ENCODE results near the gene NOP16.

NOP16 gene

DNA sequence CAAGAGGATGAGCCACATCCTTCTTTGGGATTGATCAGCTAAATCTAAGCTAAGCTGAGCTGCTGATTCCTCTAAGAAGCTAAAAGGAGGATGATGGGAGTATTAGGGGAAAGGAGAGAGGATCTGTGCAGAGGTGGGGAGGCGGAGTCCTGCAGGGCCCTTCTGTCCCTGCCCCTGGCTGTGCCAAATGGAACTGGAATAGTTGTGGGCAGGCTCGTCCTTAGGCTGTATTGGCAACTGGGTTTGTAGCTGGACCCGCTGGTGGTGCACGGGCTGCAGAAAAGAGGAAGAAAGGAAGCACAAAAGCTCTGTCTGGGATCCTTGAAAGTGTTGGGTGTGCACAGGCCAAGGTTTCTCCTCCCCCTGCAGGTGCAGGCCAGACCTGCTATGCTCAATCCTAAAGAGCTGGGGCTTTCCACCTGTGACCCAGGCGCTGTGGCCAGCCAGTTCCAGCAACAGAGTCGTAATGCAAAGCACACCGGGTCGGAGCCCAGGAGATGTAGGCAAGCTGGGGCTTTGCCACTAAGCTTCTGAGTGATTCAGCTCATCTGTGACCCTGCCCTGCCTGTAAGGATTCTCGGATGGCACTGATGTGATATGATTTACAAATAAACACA, 18.1 kb upstream of the NOP16 start:
- TF ChIP-seq, protein P1, sequence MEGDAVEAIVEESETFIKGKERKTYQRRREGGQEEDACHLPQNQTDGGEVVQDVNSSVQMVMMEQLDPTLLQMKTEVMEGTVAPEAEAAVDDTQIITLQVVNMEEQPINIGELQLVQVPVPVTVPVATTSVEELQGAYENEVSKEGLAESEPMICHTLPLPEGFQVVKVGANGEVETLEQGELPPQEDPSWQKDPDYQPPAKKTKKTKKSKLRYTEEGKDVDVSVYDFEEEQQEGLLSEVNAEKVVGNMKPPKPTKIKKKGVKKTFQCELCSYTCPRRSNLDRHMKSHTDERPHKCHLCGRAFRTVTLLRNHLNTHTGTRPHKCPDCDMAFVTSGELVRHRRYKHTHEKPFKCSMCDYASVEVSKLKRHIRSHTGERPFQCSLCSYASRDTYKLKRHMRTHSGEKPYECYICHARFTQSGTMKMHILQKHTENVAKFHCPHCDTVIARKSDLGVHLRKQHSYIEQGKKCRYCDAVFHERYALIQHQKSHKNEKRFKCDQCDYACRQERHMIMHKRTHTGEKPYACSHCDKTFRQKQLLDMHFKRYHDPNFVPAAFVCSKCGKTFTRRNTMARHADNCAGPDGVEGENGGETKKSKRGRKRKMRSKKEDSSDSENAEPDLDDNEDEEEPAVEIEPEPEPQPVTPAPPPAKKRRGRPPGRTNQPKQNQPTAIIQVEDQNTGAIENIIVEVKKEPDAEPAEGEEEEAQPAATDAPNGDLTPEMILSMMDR (IDR thresholded peaks at IDR 0.05; ENCODE audit: low read length), result peak; percentile 43
- TF ChIP-seq EZH2 (optimal IDR thresholded peaks at IDR 0.05; ENCODE audit: low read depth, low read length), result no peak
- Histone ChIP-seq H3K9me2 (replicated peaks; ENCODE audit: insufficient read depth, low read length) (no peaks in the 10 kb centered on the region), H3K4me2 (ENCODE audit: low read depth, low read length) (peak overlapping the region; percentile 79), H4K20me1 (ENCODE audit: insufficient read depth, low read length) (no peaks in the 10 kb centered on the region), H2AFZ (ENCODE audit: low read length) (0 out of 2 replicates have a peak overlapping the region, but pooled peaks have one; percentile 19), H3K36me3 (replicated peaks; ENCODE audit: insufficient read depth, low read length) (no peaks in the 10 kb centered on the region; the same call in 1 of the 2 replicates), H3F3A (ENCODE audit: insufficient read depth, low read length) (peaks cover 17% of the 10 kb centered on the region), H3K27me3 (replicated peaks; ENCODE audit: insufficient read depth, low read length) (no peaks in the 10 kb centered on the region), H3K4me3 (ENCODE audit: low read length) (peak overlapping the region; percentile 39), H3K9me3 (replicated peaks; ENCODE audit: insufficient read depth, low read length) (no peaks in the 10 kb centered on the region), H3K9ac (ENCODE audit: low read length) (peak overlapping the region; percentile 36; the same call in 1 of the 2 replicates), H3K27ac (ENCODE audit: low read length) (peak overlapping the region; percentile 87), H3K79me2 (ENCODE audit: low read length) (peaks cover 16% of the 10 kb centered on the region), H3K4me1 (ENCODE audit: low read length) (peaks cover 31% of the 10 kb centered on the region)
- DNase-seq, result peak; percentile 92

DNA sequence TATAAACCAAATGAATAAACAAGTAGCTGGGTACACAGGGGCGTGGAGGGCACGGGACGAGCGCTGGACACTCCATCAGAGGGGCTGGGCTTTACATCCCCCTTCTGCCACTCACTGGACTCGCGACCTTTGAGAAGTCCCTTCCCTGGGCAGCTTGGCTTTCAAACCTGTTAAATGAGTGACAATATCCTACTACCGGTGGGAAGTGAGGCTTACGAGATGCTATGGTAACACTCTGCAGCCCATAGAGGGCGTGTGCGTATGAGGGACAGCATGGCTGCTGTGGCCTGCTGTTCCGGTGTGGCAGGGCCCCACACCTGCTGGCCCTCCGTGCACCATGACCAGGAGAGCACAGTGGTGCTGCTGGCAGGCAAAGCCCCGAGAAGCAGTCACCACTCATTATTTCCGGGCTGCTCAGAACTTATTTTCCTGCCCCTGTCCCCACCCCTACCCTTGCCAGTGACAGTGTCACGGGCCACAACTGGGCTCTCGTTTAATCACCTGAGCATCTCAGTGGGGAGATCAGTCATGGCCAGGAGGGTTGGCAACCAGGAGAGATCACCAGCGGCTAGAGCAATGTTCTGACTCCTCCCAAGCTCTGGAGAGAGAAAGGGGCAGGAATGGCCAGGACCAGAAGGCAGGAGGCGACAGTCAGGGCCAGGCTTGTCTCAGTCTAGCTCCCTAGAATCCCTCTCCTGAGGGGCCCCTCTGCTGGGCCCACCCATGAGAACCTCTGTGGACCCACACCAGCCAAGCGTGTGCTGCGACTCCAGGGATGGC, 17.4 kb upstream of the NOP16 start:
- Histone ChIP-seq H3K9ac (ENCODE audit: low read length) (no peak overlapping the region), H3K79me2 (ENCODE audit: low read length) (peaks cover 16% of the 10 kb centered on the region), H3K4me2 (ENCODE audit: low read depth, low read length) (peak overlapping the region; percentile 79; the same call in 1 of the 2 replicates), H3K27ac (ENCODE audit: low read length) (peak overlapping the region; percentile 87; the same call in 1 of the 2 replicates), H3K4me3 (ENCODE audit: low read length) (no peak overlapping the region), H3K27me3 (replicated peaks; ENCODE audit: insufficient read depth, low read length) (no peaks in the 10 kb centered on the region), H3F3A (ENCODE audit: insufficient read depth, low read length) (peaks cover 17% of the 10 kb centered on the region), H3K4me1 (ENCODE audit: low read length) (peaks cover 24% of the 10 kb centered on the region), H2AFZ (ENCODE audit: low read length) (no peak overlapping the region), H3K36me3 (replicated peaks; ENCODE audit: insufficient read depth, low read length) (no peaks in the 10 kb centered on the region; the same call in 1 of the 2 replicates), H4K20me1 (ENCODE audit: insufficient read depth, low read length) (no peaks in the 10 kb centered on the region), H3K9me3 (replicated peaks; ENCODE audit: insufficient read depth, low read length) (no peaks in the 10 kb centered on the region), H3K9me2 (replicated peaks; ENCODE audit: insufficient read depth, low read length) (no peaks in the 10 kb centered on the region)
- no peak for DNase-seq
- TF ChIP-seq, protein P1 (IDR thresholded peaks at IDR 0.05; ENCODE audit: low read length), result 0 out of 2 replicates have a peak, but pooled peaks have one; percentile 4
- no peak for TF ChIP-seq EZH2 (optimal IDR thresholded peaks at IDR 0.05; ENCODE audit: low read depth, low read length)

DNA sequence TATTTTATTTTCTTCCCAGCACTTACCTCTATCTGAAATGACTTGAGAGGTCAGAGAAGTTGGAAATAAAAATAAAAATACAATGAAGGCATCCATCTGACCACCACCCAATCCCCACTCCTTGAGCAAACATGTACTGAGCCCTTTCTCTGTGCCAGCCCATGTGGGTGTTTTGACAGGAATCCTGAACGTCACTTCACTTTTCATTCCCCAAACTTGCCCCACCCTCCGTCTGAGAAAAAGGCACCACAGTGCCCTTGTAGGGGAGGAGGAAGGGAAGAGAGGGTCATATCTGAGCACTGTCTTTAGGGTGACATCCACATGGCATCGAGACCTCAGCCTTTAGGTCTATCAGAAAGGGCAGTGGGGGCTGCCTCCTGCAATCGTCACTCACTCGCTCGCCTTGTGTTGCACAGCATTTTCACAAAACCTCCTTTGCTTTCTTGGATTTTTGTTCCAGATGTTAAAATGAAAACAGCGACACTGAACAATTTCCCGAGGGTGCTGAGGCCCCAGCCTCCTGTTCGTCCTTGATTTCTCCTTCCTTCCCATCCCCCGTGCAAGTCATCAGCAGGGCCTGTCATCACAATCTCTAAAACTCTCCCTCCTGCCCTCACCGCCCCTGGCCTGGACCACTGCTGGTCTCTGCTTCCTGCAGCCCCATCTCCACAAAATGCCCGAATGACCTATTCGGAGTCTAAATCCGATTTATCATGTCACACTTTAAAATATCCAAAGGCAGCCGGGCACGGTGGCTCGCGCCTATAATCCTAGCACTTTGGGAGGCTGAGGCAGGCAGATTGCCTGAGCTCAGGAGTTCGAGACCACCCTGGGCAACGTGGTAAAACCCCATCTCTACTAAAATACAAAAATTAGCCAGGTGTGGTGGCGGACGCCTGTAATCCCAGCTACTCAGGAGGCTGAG, 13.1 kb upstream of the NOP16 start:
- Histone ChIP-seq H3K4me1 (ENCODE audit: low read length) (peaks cover 11% of the 10 kb centered on the region), H3K27me3 (replicated peaks; ENCODE audit: insufficient read depth, low read length) (no peaks in the 10 kb centered on the region), H3K4me3 (ENCODE audit: low read length) (no peak overlapping the region), H3K9me2 (replicated peaks; ENCODE audit: insufficient read depth, low read length) (no peaks in the 10 kb centered on the region), H3K36me3 (replicated peaks; ENCODE audit: insufficient read depth, low read length) (no peaks in the 10 kb centered on the region), H3K79me2 (ENCODE audit: low read length) (peaks cover 10% of the 10 kb centered on the region), H3K4me2 (ENCODE audit: low read depth, low read length) (no peak overlapping the region), H4K20me1 (ENCODE audit: insufficient read depth, low read length) (no peaks in the 10 kb centered on the region), H2AFZ (ENCODE audit: low read length) (no peak overlapping the region), H3K9me3 (replicated peaks; ENCODE audit: insufficient read depth, low read length) (no peaks in the 10 kb centered on the region), H3K9ac (ENCODE audit: low read length) (no peak overlapping the region), H3K27ac (ENCODE audit: low read length) (no peak overlapping the region), H3F3A (ENCODE audit: insufficient read depth, low read length) (peaks cover 4% of the 10 kb centered on the region; the same call in 1 of the 2 replicates)
- no peak for DNase-seq
- TF ChIP-seq EZH2phosphoT487 (IDR thresholded peaks at IDR 0.05; ENCODE audit: low read length) (no peak), EZH2 (optimal IDR thresholded peaks at IDR 0.05; ENCODE audit: low read depth, low read length) (no peak)
- TF ChIP-seq, protein P1 (IDR thresholded peaks at IDR 0.05; ENCODE audit: low read length), result no peak

Data from MM.1S (cell line).